HG02943 (cell line): Measurements from ENCODE around the gene ELMOD2.

Experiments used
- ATAC-seq: cut with Tn5 transposase; IDR thresholded peaks from one replicate; pipeline ENCODE4 v1.9.1; 2021; ENCODE audit warnings: mild to moderate bottlenecking, low read depth, moderate library complexity; ENCODE audit not compliant: unreplicated experiment

ELMOD2 gene

DNA sequence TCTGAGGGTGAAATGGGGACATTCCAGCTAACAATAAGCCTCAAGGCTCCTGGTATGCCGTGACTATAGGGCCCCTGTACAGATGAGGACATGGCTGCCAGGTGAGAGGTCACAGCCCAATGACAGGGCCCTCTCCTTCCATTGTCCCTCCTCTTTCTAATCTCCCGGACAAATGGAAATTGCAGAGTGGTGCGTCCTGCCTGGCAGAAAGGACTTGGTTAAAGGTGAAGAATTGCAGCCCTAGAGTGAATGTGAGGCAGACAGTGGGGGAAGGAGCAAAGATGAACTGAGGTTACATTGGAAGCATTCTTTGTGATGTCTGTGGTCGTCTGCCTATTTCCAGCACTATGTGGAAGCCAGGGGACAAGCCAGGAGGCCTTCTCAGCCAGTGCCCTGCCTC, 51.5 kb downstream of the ELMOD2 start:
- ATAC-seq = no peak

DNA sequence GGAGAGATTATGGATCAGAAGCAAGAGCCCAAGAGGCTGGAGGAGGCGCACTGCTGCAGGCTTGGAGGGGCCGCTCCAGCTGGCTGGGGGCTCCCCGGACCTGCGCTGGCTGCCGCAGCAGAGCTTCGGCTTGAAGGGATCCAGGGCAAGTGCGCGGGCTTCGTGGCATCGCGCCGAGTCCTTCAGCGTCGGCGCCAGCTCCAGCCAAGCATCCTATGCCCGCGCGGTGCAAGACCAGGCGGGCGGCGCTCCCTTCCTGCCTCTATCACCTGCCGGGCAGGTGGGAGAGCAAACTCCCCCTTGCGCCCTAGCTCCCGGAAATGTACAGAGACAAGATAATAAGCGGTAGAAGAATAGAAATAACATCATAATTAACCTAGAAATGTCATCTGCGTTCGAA, 55.3 kb downstream of the ELMOD2 start:
- no peak for ATAC-seq

DNA sequence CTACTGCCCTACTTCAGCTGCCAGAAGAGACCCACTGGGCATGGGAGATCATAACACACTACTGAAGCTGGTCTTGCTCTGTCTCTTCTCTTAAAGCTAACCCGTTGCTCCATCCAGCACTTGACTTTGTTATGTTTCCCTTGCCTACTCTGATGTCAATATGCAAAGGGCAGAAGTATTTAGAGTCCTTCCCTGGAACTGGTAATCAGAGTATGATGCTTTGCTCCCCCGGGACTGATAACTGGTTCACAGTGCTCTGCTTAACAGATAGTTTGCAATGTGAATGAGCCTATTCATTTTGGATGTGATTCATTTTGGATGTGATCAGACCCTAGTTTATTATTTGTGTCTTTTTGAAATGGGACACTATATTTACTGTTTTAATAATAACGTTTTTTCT, 57.1 kb downstream of the ELMOD2 start:
- no peak for ATAC-seq

DNA sequence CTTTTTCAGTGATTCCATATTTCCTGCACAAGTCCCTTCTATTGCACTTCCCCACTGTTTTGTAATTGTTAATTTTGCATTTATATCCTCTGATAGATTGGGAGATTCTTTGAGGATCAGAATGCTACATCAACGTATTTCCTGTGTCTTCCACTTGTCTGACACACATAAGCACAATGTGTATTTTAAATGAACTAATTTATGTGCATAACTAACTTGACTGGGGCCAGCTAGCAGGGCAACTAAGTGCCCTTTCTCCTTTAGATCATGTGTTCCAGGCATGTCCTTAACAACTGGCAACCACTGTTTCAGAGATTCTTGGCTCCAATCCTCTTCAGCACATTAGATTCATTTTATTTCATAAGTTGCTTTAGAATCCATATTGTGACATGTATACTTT, 60.5 kb downstream of the ELMOD2 start:
- ATAC-seq = no peak

DNA sequence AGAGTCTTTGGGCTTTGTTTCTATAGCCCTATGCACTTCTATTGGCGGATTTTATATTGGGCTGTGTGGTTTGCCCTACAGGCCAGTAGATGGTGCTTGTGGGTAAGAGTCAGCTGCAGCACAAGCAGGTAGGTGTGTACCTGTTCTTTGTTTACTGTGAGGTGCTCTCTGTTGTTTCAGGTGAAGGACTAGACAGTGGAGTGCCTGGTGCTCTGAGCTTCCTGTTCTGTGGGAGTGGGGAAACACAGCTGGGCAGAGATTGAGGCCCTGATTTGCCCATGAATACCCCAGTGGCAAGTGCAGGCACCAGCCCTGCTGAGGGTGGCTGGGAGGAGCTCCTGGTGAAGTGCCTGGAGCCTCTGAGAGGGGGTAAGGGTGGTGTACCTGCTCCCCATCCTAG, 71.1 kb downstream of the ELMOD2 start:
- ATAC-seq = no peak

DNA sequence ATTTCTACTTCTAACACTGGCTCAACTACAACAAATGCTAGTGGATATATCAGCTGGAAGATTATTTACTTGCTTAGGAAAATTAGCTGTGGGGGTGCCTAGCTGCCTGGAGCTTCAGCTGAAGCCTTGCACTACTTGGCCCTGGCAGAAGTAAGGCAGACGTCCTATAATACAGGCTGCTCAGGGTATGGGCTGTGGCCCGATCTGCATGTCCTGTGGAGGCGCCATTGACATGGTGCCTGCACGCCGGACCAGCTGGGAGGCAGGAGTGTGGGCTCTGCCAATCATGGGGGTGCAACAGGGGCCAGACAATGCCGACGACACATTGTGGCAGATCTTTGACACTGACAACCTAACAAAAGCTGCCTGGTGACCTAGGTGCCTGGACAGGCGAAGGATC, 76.4 kb downstream of the ELMOD2 start:
- ATAC-seq = no peak

DNA sequence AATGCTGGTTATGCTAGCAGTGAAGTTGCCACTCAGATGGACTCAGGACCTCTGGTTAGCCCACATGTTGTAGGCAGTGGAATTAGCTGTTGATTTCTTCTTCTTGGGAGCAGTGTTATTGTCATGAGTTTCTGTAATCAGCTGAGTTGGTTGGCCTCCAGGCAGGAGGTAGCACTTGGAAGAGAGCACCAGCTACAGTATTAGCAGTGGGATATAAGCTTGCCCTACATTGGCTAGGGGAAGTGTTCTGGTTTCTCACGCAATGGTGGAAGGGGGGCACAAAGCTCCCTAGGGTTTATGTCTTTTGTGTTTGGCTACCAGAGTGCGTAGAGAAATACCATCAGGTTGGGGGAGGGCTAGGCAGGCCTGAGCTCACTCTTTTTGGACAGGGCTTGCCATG, 78.7 kb downstream of the ELMOD2 start:
- ATAC-seq = no peak

DNA sequence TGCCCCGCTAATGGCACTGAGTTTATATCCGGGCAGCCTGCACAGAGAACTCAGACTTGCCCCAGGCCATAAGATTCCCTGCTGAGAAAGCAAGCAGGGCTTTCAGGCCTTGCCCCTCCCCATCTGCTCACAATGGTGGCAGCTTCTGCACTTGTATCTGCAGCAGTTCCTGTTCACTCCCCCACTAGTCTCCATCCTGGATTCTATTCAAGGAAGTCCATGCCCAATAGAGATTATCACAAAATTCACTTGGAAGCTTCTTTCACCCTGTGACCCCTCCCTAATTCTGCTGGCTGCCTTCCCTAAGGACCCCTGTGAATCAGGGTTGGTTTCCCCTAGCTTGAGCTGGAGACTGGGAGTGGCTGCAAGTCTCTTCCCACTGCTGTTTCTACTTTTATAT, 79.3 kb downstream of the ELMOD2 start:
- no peak for ATAC-seq
